GM12878 (cell line): ENCODE results near the gene SIK3. TPM values are rescaled to one million over a fixed set of nuclear protein-coding genes. Genes with fewer than 3 reads are reported as not detected.

Source experiments
- CEBPZ ChIP-seq: fragments of 150-350 bp; IDR thresholded peaks from 2 replicates; pipeline ENCODE4 v1.6.1; 2016; ENCODE audit warnings: low read depth, low read length
- CHD2 ChIP-seq: IDR thresholded peaks from 2 replicates; pipeline ENCODE4 v1.6.1; 2011; ENCODE audit warnings: low read depth, low read length, improper control_type of control experiment, borderline replicate concordance
- CREB1 ChIP-seq: IDR thresholded peaks from 2 replicates; pipeline ENCODE4 v1.6.1; 2012; ENCODE audit warnings: low read depth, mild to moderate bottlenecking, inconsistent platforms
- CREM ChIP-seq: IDR thresholded peaks from 2 replicates; pipeline ENCODE4 v1.6.1; 2014; ENCODE audit warnings: antibody characterized with exemption, low read depth
- E2F4 ChIP-seq: IDR thresholded peaks from 2 replicates; pipeline ENCODE4 v1.6.1; 2012; ENCODE audit warnings: low read depth, low read length, improper control_type of control experiment
- E4F1 ChIP-seq: fragments of 450-650 bp; IDR thresholded peaks from 2 replicates; pipeline ENCODE4 v1.6.1; 2018; ENCODE audit warnings: borderline replicate concordance, mild to moderate bottlenecking; ENCODE audit not compliant: partially characterized antibody
- EGR1 ChIP-seq, 2 experiments: IDR thresholded peaks; 1 replicate in 1 of 2; 2 replicates in 1 of 2; pipeline ENCODE4 v1.6.1; 2011 to 2012; ENCODE audit warnings: low read depth in 2 of 2, low read length in 2 of 2, borderline replicate concordance in 1 of 2, mild to moderate bottlenecking in 1 of 2, moderate library complexity in 1 of 2
- ESRRA ChIP-seq: IDR thresholded peaks from 2 replicates; pipeline ENCODE4 v1.6.1; 2012; ENCODE audit warnings: mild to moderate bottlenecking, low read length, improper control_type of control experiment
- FOXM1 ChIP-seq: IDR thresholded peaks from 2 replicates; pipeline ENCODE4 v1.6.1; 2012; ENCODE audit warnings: low read depth, mild to moderate bottlenecking, inconsistent platforms, low read length, moderate library complexity
- HDAC6 ChIP-seq: fragments of 200-600 bp; sonication (generic); IDR thresholded peaks from one replicate; pipeline ENCODE4 v1.8.0; 2017; ENCODE audit warnings: antibody characterized with exemption; ENCODE audit not compliant: unreplicated experiment
- HDGF ChIP-seq: fragments of 450-650 bp; IDR thresholded peaks from 2 replicates; pipeline ENCODE4 v1.6.1; 2016; ENCODE audit warnings: antibody characterized with exemption
- LARP7 ChIP-seq: fragments of 450-650 bp; IDR thresholded peaks from 2 replicates; pipeline ENCODE4 v1.6.1; 2017; ENCODE audit warnings: mild to moderate bottlenecking
- NR2C2 ChIP-seq: IDR thresholded peaks from 2 replicates; pipeline ENCODE4 v1.6.1; 2011; ENCODE audit warnings: borderline replicate concordance, low read depth; ENCODE audit not compliant: control insufficient read depth, insufficient read length
- PKNOX1 ChIP-seq: fragments of 450-650 bp; IDR thresholded peaks from 2 replicates; pipeline ENCODE4 v1.6.1; 2016; ENCODE audit warnings: mild to moderate bottlenecking
- PML ChIP-seq: IDR thresholded peaks from 2 replicates; pipeline ENCODE4 v1.6.1; 2012; ENCODE audit warnings: low read length, inconsistent platforms
- POLR2AphosphoS2 ChIP-seq: IDR thresholded peaks from 2 replicates; pipeline ENCODE4 v1.6.1; 2011; ENCODE audit warnings: low read depth, mild to moderate bottlenecking, low read length, improper control_type of control experiment, moderate library complexity
- POLR2AphosphoS5 ChIP-seq: IDR thresholded peaks from 2 replicates; pipeline ENCODE4 v1.6.1; 2011; ENCODE audit warnings: mild to moderate bottlenecking, low read length, inconsistent platforms
- RELB ChIP-seq: fragments of 450-650 bp; IDR thresholded peaks from 2 replicates; pipeline ENCODE4 v1.6.1; 2017; ENCODE audit warnings: low read depth, mild to moderate bottlenecking, moderate library complexity
- RFX5 ChIP-seq: IDR thresholded peaks from 2 replicates; pipeline ENCODE4 v1.6.1; 2011; ENCODE audit warnings: low read depth, low read length, improper control_type of control experiment
- SP1 ChIP-seq: IDR thresholded peaks from one replicate; pipeline ENCODE4 v1.6.1; 2011; ENCODE audit warnings: low read depth, low read length
- TCF7 ChIP-seq: IDR thresholded peaks from 2 replicates; pipeline ENCODE4 v1.6.1; 2014; ENCODE audit warnings: antibody characterized with exemption, borderline replicate concordance
- YBX1 ChIP-seq: fragments of 450-650 bp; IDR thresholded peaks from 2 replicates; pipeline ENCODE4 v1.6.1; 2016; ENCODE audit warnings: antibody characterized with exemption
- polyA plus RNA-seq, 11 experiments: library from polyadenylated mRNA; depleted of rRNA in 4 of 11; unstranded in 6 of 11; stranded (reverse) in 5 of 11; fragments of >200 nt; fragmentation: Nextera tagmentation in 4 of 11; fragmentation: Illumina TruSeq in 1 of 11; extraction: Ambion mirVana in 4 of 11; extraction: Trizol in 1 of 11; gene quantifications; 1 replicate in 1 of 11; 2 replicates in 10 of 11; pipeline versions ENCODE4 v1.2.1 to v1.2.3, GENCODE V29; 2011 to 2016; ENCODE audit warnings: inconsistent platforms in 2 of 11, missing spikeins in 2 of 11, low read depth in 1 of 11
- total RNA-seq, 4 experiments: library from RNA; depleted of rRNA in 3 of 4; stranded (reverse); fragments of >200 nt in 3 of 4; fragmentation: Illumina TruSeq in 1 of 4; extraction: Trizol in 1 of 4; gene quantifications; 2 replicates each; pipeline versions ENCODE4 v1.2.1 to v1.2.3, GENCODE V29; 2013 to 2021

The SIK3 gene
- total and polyA plus RNA-seq, 10 of the 15 experiments (the other 5 are each of a cell fraction or from before 2014, with no cell fraction given), result 2.5 to 31.9 (median 11.1) TPM

- peak; percentile 49; the same call in 1 of the 2 replicates for TF ChIP-seq PML
- TF ChIP-seq TCF7, result no peak
- no peak for TF ChIP-seq POLR2AphosphoS2
- TF ChIP-seq NR2C2, result no peak
- no peak for TF ChIP-seq E2F4
- TF ChIP-seq CREB1, result 0 out of 2 replicates have a peak, but pooled peaks have one; percentile 54
- TF ChIP-seq HDAC6, result no peak
- TF ChIP-seq YBX1, result no peak
- no peak for TF ChIP-seq RFX5
- no peak for TF ChIP-seq ESRRA
- no peak for TF ChIP-seq EGR1 (IDR thresholded peaks at IDR 0.05; ENCODE audit: borderline replicate concordance in 1 of 2, low read depth in 2 of 2, low read length in 2 of 2)
- TF ChIP-seq FOXM1, result no peak; the same call in 1 of the 2 replicates
- peak; percentile 23 for TF ChIP-seq SP1
- TF ChIP-seq CREM, result peak; percentile 63; the same call in 1 of the 2 replicates
- no peak for TF ChIP-seq CEBPZ
- TF ChIP-seq PKNOX1, result peak; percentile 31; the same call in 1 of the 2 replicates
- TF ChIP-seq RELB, result 0 out of 2 replicates have a peak, but pooled peaks have one; percentile 23
- no peak for TF ChIP-seq POLR2AphosphoS5
- 0 out of 2 replicates have a peak, but pooled peaks have one; percentile 43 for TF ChIP-seq HDGF
- no peak for TF ChIP-seq LARP7
- no peak for TF ChIP-seq E4F1
- no peak for TF ChIP-seq CHD2
These were observed 244.7 kb downstream of the SIK3 start (continued) for GRCh38 chr11:116853461-116854073.
